ENCODE measurements around the gene TBL1X.

The TBL1X gene

GRCh38 chrX:9677098-9677739 is 212.4 kb downstream of the TBL1X start:
- no peak for DNase-seq

GRCh38 chrX:9678215-9678965 is 213.5 kb downstream of the TBL1X start:
- DNase-seq: no peak

GRCh38 chrX:9681011-9681410 is 216.2 kb downstream of the TBL1X start:
- no peak for DNase-seq

- DNase-seq: no peak
These were observed 216.6 kb downstream of the TBL1X start for GRCh38 chrX:9681422-9681821.

- no peak for DNase-seq
These were observed 217.6 kb downstream of the TBL1X start for GRCh38 chrX:9682456-9682855.

GRCh38 chrX:9682861-9683260 is 218.0 kb downstream of the TBL1X start:
- no peak for DNase-seq

GRCh38 chrX:9683350-9683749 is 218.5 kb downstream of the TBL1X start:
- no peak for DNase-seq

GRCh38 chrX:9687899-9688298 is 223.0 kb downstream of the TBL1X start:
- no peak for DNase-seq

GRCh38 chrX:9688833-9689232 is 224.0 kb downstream of the TBL1X start:
- DNase-seq: no peak

GRCh38 chrX:9690046-9690445 is 225.2 kb downstream of the TBL1X start:
- no peak for DNase-seq

GRCh38 chrX:9693307-9694001 is 228.6 kb downstream of the TBL1X start:
- no peak for DNase-seq

- DNase-seq: no peak
These were observed 233.7 kb downstream of the TBL1X start for GRCh38 chrX:9698576-9698975.

- DNase-seq: no peak
These were observed 235.7 kb downstream of the TBL1X start for GRCh38 chrX:9700555-9700954.

- no peak for DNase-seq
These were observed 236.9 kb downstream of the TBL1X start for GRCh38 chrX:9701790-9702189.

GRCh38 chrX:9703406-9703805 is 238.5 kb downstream of the TBL1X start:
- no peak for DNase-seq

GRCh38 chrX:9704876-9705465 is 240.1 kb downstream of the TBL1X start:
- DNase-seq: no peak

GRCh38 chrX:9706421-9706820 is 241.6 kb downstream of the TBL1X start:
- DNase-seq: no peak

GRCh38 chrX:9707306-9708033 is 242.6 kb downstream of the TBL1X start:
- no peak for DNase-seq

GRCh38 chrX:9708086-9708485 is 243.2 kb downstream of the TBL1X start:
- no peak for DNase-seq

GRCh38 chrX:9708923-9709553 is 244.2 kb downstream of the TBL1X start:
- DNase-seq: peak; percentile 18 to 47

- DNase-seq: no peak
These were observed 245.5 kb downstream of the TBL1X start for GRCh38 chrX:9710332-9710731.

GRCh38 chrX:9717376-9717775 is 252.5 kb downstream of the TBL1X start:
- no peak for DNase-seq

All from NCI-H187 (cell line).